GM19240 (cell line): ENCODE data around the gene RUVBL1.
A peak's percentile ranks its signal among the peaks of the same experiment; 100 is the strongest.

Experiments used
- DNase-seq: peaks from one replicate; pipeline ENCODE4 v3.0.0; 2011; ENCODE audit warnings: low spot score; ENCODE audit not compliant: insufficient read length

RUVBL1 gene

GRCh38 chr3:128068156-128068620 is 55.4 kb downstream of the RUVBL1 start:
- DNase-seq, result no peak

- no peak for DNase-seq
These were observed 56.1 kb downstream of the RUVBL1 start for GRCh38 chr3:128067489-128067888.

- DNase-seq, result no peak
These were observed 56.9 kb downstream of the RUVBL1 start for GRCh38 chr3:128066676-128067075.

GRCh38 chr3:128066114-128066513 is 57.5 kb downstream of the RUVBL1 start:
- DNase-seq, result no peak

- DNase-seq, result no peak
These were observed 58.6 kb downstream of the RUVBL1 start for GRCh38 chr3:128064962-128065361.

GRCh38 chr3:128063865-128064264 is 59.7 kb downstream of the RUVBL1 start:
- DNase-seq, result no peak

- DNase-seq, result no peak
These were observed 61.4 kb downstream of the RUVBL1 start for GRCh38 chr3:128062033-128062745.

- DNase-seq, result no peak
These were observed 62.9 kb downstream of the RUVBL1 start for GRCh38 chr3:128060473-128061381.

GRCh38 chr3:128056258-128056657 is 67.4 kb downstream of the RUVBL1 start:
- DNase-seq, result no peak

- DNase-seq, result no peak
These were observed 69.2 kb downstream of the RUVBL1 start for GRCh38 chr3:128054367-128054766.

GRCh38 chr3:128053614-128054013 is 70.0 kb downstream of the RUVBL1 start:
- no peak for DNase-seq

- DNase-seq, result no peak
These were observed 70.8 kb downstream of the RUVBL1 start for GRCh38 chr3:128052595-128053351.

GRCh38 chr3:128051837-128052594 is 71.6 kb downstream of the RUVBL1 start, which contains the start of gene SEC61A1:
TSS of gene SEC61A1 (plus strand) at chr3:128052437. CDS start at chr3:128052553, 116 bp downstream.
- peak; percentile 97 for DNase-seq

GRCh38 chr3:128051459-128051836 is 72.2 kb downstream of the RUVBL1 start:
- no peak for DNase-seq

- DNase-seq, result no peak
These were observed 73.0 kb downstream of the RUVBL1 start for GRCh38 chr3:128050597-128050996.

- no peak for DNase-seq
These were observed 82.3 kb downstream of the RUVBL1 start for GRCh38 chr3:128041344-128041743.

GRCh38 chr3:128040660-128041059 is 83.0 kb downstream of the RUVBL1 start:
- no peak for DNase-seq

- no peak for DNase-seq
These were observed 83.6 kb downstream of the RUVBL1 start for GRCh38 chr3:128040041-128040440.

- DNase-seq, result no peak
These were observed 87.5 kb downstream of the RUVBL1 start for GRCh38 chr3:128036119-128036518.

GRCh38 chr3:128033102-128033501 is 90.5 kb downstream of the RUVBL1 start:
- no peak for DNase-seq
